MM.1S (cell line): ENCODE measurements around the gene PVR.

ENCODE experiments used
- DNase-seq: peaks from one replicate; pipeline ENCODE4 v3.0.0-alpha.2; 2015
- H2AFZ ChIP-seq: fragments of 300-600 bp; sonication (generic); 2 replicates; pipeline ENCODE4 v1.6.0; 2016; ENCODE audit warnings: antibody characterized with exemption, low read length
- H3F3A ChIP-seq: fragments of 300-600 bp; sonication (generic); 2 replicates; pipeline ENCODE4 v1.6.1; 2016; ENCODE audit warnings: mild to moderate bottlenecking, antibody characterized with exemption, low read length, moderate library complexity, mixed read lengths; ENCODE audit not compliant: insufficient read depth
- H3K27ac ChIP-seq: fragments of 300-600 bp; sonication (generic); 2 replicates; pipeline ENCODE4 v1.5.1; 2016; ENCODE audit warnings: mild to moderate bottlenecking, low read length
- H3K27me3 ChIP-seq: fragments of 300-600 bp; sonication (generic); replicated peaks from 2 replicates; pipeline ENCODE4 v1.6.0; 2016; ENCODE audit warnings: low read length; ENCODE audit not compliant: insufficient read depth
- H3K36me3 ChIP-seq: fragments of 300-600 bp; sonication (generic); replicated peaks from 2 replicates; pipeline ENCODE4 v1.6.1; 2016; ENCODE audit warnings: mild to moderate bottlenecking, low read length, mixed read lengths; ENCODE audit not compliant: insufficient read depth
- H3K4me1 ChIP-seq: fragments of 300-600 bp; sonication (generic); 2 replicates; pipeline ENCODE4 v1.6.1; 2016; ENCODE audit warnings: low read length, mixed read lengths
- H3K4me2 ChIP-seq: fragments of 300-600 bp; sonication (generic); 2 replicates; pipeline ENCODE4 v1.6.0; 2016; ENCODE audit warnings: low read depth, low read length
- H3K4me3 ChIP-seq: fragments of 300-600 bp; sonication (generic); 2 replicates; pipeline ENCODE4 v1.5.1; 2016; ENCODE audit warnings: low read length, mixed read lengths
- H3K79me2 ChIP-seq: fragments of 300-600 bp; sonication (generic); 2 replicates; pipeline ENCODE4 v1.6.1; 2016; ENCODE audit warnings: mixed run types, low read length, mixed read lengths
- H3K9ac ChIP-seq: fragments of 300-600 bp; sonication (generic); 2 replicates; pipeline ENCODE4 v1.6.1; 2016; ENCODE audit warnings: low read length, mixed read lengths
- H3K9me2 ChIP-seq: fragments of 300-600 bp; sonication (generic); replicated peaks from 2 replicates; pipeline ENCODE4 v1.6.1; 2016; ENCODE audit warnings: mild to moderate bottlenecking, low read length, mixed read lengths; ENCODE audit not compliant: insufficient read depth
- H3K9me3 ChIP-seq: fragments of 300-600 bp; sonication (generic); replicated peaks from 2 replicates; pipeline ENCODE4 v1.6.1; 2016; ENCODE audit warnings: mild to moderate bottlenecking, low read length, mixed read lengths; ENCODE audit not compliant: insufficient read depth
- H4K20me1 ChIP-seq: fragments of 300-600 bp; sonication (generic); 2 replicates; pipeline ENCODE4 v1.6.1; 2016; ENCODE audit warnings: mild to moderate bottlenecking, low read length, moderate library complexity, mixed read lengths; ENCODE audit not compliant: insufficient read depth
- EZH2 ChIP-seq: fragments of 300-600 bp; sonication (generic); optimal IDR thresholded peaks from 2 replicates; pipeline ENCODE3; 2017; ENCODE audit warnings: low read depth, mild to moderate bottlenecking, antibody characterized with exemption, low read length, mixed read lengths
- EZH2phosphoT487 ChIP-seq: fragments of 300-600 bp; sonication (generic); IDR thresholded peaks from 2 replicates; pipeline ENCODE4 v1.6.1; 2018; ENCODE audit warnings: antibody characterized with exemption, low read length
- TF ChIP-seq, protein P1 (sequence below): fragments of 300-600 bp; sonication (generic); IDR thresholded peaks from 2 replicates; pipeline ENCODE4 v1.5.1; 2016; ENCODE audit warnings: antibody characterized with exemption, low read length, mixed read lengths

PVR gene

DNA sequence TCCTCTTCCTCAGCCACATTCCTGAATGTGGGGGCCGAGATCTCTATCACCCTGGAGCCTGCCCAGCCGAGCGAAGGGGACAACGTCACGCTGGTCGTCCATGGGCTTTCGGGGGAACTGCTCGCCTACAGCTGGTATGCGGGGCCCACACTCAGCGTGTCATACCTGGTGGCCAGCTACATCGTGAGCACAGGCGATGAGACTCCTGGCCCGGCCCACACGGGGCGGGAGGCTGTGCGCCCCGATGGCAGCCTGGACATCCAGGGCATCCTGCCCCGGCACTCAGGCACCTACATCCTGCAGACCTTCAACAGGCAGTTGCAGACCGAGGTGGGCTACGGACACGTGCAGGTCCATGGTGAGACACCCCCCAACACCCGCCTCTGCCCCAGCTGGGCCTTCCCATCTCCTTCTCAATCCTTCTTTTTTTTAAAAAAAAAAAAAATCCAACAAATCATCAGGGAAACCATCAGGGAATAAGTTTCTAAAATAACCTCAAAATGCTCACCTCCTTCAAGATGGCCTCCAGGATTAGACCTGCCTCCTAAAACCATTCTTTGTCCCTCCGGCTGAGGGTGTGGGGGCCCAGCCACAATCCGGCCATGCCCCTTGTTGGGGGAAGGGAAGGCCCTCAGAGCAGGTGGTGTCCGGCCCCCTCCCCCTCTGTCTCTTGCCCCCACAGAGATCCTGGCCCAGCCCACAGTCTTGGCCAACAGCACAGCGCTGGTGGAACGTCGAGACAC is 59.8 kb downstream of the PVR start:
- Histone ChIP-seq H2AFZ (peak overlapping the region; percentile 62), H3K9me3 (no peaks in the 10 kb centered on the region), H3K27ac (no peak overlapping the region), H3K79me2 (0 out of 2 replicates have a peak, but pooled peaks cover 7% of the 10 kb centered on the region), H3K36me3 (no peaks in the 10 kb centered on the region), H4K20me1 (no peaks in the 10 kb centered on the region), H3K9me2 (no peaks in the 10 kb centered on the region), H3K4me1 (0 out of 2 replicates have a peak, but pooled peaks cover 3% of the 10 kb centered on the region), H3K4me2 (no peak overlapping the region), H3K4me3 (no peak overlapping the region), H3F3A (no peaks in the 10 kb centered on the region), H3K9ac (peak overlapping the region; percentile 79; the same call in 1 of the 2 replicates), H3K27me3 (no peaks in the 10 kb centered on the region)
- TF ChIP-seq, protein P1, sequence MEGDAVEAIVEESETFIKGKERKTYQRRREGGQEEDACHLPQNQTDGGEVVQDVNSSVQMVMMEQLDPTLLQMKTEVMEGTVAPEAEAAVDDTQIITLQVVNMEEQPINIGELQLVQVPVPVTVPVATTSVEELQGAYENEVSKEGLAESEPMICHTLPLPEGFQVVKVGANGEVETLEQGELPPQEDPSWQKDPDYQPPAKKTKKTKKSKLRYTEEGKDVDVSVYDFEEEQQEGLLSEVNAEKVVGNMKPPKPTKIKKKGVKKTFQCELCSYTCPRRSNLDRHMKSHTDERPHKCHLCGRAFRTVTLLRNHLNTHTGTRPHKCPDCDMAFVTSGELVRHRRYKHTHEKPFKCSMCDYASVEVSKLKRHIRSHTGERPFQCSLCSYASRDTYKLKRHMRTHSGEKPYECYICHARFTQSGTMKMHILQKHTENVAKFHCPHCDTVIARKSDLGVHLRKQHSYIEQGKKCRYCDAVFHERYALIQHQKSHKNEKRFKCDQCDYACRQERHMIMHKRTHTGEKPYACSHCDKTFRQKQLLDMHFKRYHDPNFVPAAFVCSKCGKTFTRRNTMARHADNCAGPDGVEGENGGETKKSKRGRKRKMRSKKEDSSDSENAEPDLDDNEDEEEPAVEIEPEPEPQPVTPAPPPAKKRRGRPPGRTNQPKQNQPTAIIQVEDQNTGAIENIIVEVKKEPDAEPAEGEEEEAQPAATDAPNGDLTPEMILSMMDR: no peak
- TF ChIP-seq EZH2phosphoT487: no peak
- no peak for TF ChIP-seq EZH2
- DNase-seq: no peak

DNA sequence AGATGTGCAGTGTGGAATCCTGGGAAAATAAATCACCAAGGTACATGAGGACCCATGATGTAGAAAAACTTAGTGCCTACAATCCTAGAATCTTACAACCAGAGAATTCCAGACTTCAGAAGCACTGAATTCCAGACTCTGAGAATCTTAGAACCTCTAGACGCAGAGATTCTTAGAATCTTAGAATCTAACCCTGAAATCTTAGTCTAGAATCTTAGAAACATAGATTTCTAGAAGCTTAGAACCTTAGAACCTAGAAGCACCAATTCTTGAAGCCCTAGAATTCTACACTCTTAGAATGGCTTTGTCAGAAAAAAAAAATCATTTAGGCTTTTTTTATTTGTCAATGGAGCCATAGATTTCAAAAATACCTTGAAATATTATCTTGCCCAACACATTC is 61.3 kb downstream of the PVR start:
- Histone ChIP-seq H2AFZ (no peak overlapping the region), H3K9me3 (no peaks in the 10 kb centered on the region), H3K27me3 (no peaks in the 10 kb centered on the region), H3K9ac (no peak overlapping the region), H3K79me2 (0 out of 2 replicates have a peak, but pooled peaks cover 7% of the 10 kb centered on the region), H3K9me2 (no peaks in the 10 kb centered on the region), H3K4me1 (0 out of 2 replicates have a peak, but pooled peaks cover 3% of the 10 kb centered on the region), H3F3A (no peaks in the 10 kb centered on the region), H4K20me1 (no peaks in the 10 kb centered on the region), H3K27ac (no peak overlapping the region), H3K4me3 (no peak overlapping the region), H3K36me3 (no peaks in the 10 kb centered on the region), H3K4me2 (no peak overlapping the region)
- no peak for DNase-seq
- TF ChIP-seq EZH2 (no peak), EZH2phosphoT487 (no peak)
- TF ChIP-seq, protein P1: no peak

DNA sequence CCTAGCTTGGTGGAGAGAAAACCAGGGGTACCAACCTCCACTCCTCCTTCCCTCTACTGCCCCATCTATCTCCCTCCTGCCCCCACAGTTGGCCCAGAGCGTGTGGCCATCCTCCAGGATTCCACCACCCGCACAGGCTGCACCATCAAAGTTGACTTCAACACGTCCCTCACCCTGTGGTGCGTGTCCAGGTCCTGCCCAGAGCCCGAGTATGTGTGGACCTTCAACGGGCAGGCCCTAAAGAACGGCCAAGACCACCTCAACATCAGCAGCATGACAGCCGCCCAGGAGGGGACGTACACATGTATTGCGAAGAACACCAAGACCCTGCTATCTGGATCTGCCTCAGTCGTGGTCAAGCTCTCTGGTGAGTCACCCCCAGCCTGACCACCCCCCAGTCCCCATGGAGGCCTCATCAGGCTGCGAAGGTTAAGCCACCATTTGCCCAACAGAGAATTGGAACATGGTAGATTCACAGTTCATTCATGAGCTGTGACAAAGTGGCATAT is 61.8 kb downstream of the PVR start:
- Histone ChIP-seq H3K27ac (no peak overlapping the region), H3K4me1 (0 out of 2 replicates have a peak, but pooled peaks cover 3% of the 10 kb centered on the region), H3K4me2 (no peak overlapping the region), H3K9me2 (no peaks in the 10 kb centered on the region), H3K27me3 (no peaks in the 10 kb centered on the region), H3K9me3 (no peaks in the 10 kb centered on the region), H3K36me3 (no peaks in the 10 kb centered on the region), H2AFZ (no peak overlapping the region), H3K4me3 (no peak overlapping the region), H4K20me1 (no peaks in the 10 kb centered on the region), H3K79me2 (0 out of 2 replicates have a peak, but pooled peaks cover 7% of the 10 kb centered on the region), H3F3A (no peaks in the 10 kb centered on the region), H3K9ac (no peak overlapping the region)
- DNase-seq: no peak
- TF ChIP-seq, protein P1: no peak
- TF ChIP-seq EZH2: no peak
- no peak for TF ChIP-seq EZH2phosphoT487
